Peyer's patch (tissue), 4 donors: ENCODE data around the gene MYH11.

Experiments
- CTCF ChIP-seq, 6 experiments: fragments of 450-650 bp in 4 of 6; fragments of 200-600 bp in 2 of 6; sonication (generic) in 1 of 6; IDR thresholded peaks; one replicate each; pipeline ENCODE4 v1.5.1; 2017 to 2019; ENCODE audit warnings: antibody characterized with exemption in 6 of 6, mild to moderate bottlenecking in 3 of 6, moderate library complexity in 1 of 6
- POLR2A ChIP-seq, 2 donors: fragments of 450-650 bp; IDR thresholded peaks; one replicate each; pipeline ENCODE4 v1.5.1; 2017; ENCODE audit warnings: antibody characterized with exemption in 2 of 2, mild to moderate bottlenecking in 2 of 2, moderate library complexity in 2 of 2

GRCh38 chr16:15739950-15740349 is 116.9 kb downstream of the MYH11 start:
- TF ChIP-seq CTCF (IDR thresholded peaks at IDR 0.05) = no peak
- no peak for TF ChIP-seq POLR2A (IDR thresholded peaks at IDR 0.05)
